Activated CD8-positive, alpha-beta T cell treated with anti-CD3 and anti-CD28 coated beads, Interleukin-2, amount 10 ng/mL, durations not matched to agents 7 days and 5 days (primary cell): ENCODE results near the gene GALNT6. TPM values are rescaled to one million over a fixed set of nuclear protein-coding genes. Genes with fewer than 3 reads are reported as not detected.

Experiments used
- ATAC-seq: fragments of 150-1000 bp; cut with Tn5 transposase; one replicate; pipeline ENCODE4 v1.10.0; 2021; ENCODE audit warnings: moderate library complexity
- CTCF ChIA-PET: fragments of 350-600 bp; sonication (Branson Sonifier 250); formaldehyde crosslinking; loops from one replicate; lab custom pipeline; 2021; ENCODE audit warnings: antibody characterized with exemption; lab: Charles Lee
- POLR2A ChIA-PET: fragments of 350-600 bp; sonication (Branson Sonifier 250); formaldehyde crosslinking; loops from one replicate; lab custom pipeline; 2021; ENCODE audit warnings: antibody characterized with exemption; lab: Charles Lee
- DNase-seq: peaks from one replicate; pipeline ENCODE4 v3.0.0-alpha.2; 2020
- H3K27ac Mint-ChIP-seq: one replicate; pipeline ENCODE4 v1.8.0; 2021; ENCODE audit warnings: mild to moderate bottlenecking, mixed read lengths
- H3K27me3 Mint-ChIP-seq: one replicate; pipeline ENCODE4 v1.8.0; 2021; ENCODE audit warnings: low read depth, mixed read lengths
- H3K36me3 Mint-ChIP-seq: one replicate; pipeline ENCODE4 v1.8.0; 2021; ENCODE audit warnings: low read depth, mixed read lengths
- H3K4me1 Mint-ChIP-seq: one replicate; pipeline ENCODE4 v1.8.0; 2021; ENCODE audit warnings: low read depth, mixed read lengths
- H3K4me3 Mint-ChIP-seq: one replicate; pipeline ENCODE4 v1.8.0; 2021; ENCODE audit warnings: mild to moderate bottlenecking, mixed read lengths
- H3K9me3 Mint-ChIP-seq: one replicate; pipeline ENCODE4 v1.8.0; 2022; ENCODE audit warnings: mixed read lengths; ENCODE audit not compliant: insufficient read depth
- total RNA-seq, 2 experiments: library from RNA; stranded (reverse); gene quantifications; one replicate each; pipeline ENCODE4 v1.2.3, GENCODE V29; 2021

GALNT6 gene
- total RNA-seq, 2 experiments from 2014 or later: 40.4 to 43.1 TPM

DNA sequence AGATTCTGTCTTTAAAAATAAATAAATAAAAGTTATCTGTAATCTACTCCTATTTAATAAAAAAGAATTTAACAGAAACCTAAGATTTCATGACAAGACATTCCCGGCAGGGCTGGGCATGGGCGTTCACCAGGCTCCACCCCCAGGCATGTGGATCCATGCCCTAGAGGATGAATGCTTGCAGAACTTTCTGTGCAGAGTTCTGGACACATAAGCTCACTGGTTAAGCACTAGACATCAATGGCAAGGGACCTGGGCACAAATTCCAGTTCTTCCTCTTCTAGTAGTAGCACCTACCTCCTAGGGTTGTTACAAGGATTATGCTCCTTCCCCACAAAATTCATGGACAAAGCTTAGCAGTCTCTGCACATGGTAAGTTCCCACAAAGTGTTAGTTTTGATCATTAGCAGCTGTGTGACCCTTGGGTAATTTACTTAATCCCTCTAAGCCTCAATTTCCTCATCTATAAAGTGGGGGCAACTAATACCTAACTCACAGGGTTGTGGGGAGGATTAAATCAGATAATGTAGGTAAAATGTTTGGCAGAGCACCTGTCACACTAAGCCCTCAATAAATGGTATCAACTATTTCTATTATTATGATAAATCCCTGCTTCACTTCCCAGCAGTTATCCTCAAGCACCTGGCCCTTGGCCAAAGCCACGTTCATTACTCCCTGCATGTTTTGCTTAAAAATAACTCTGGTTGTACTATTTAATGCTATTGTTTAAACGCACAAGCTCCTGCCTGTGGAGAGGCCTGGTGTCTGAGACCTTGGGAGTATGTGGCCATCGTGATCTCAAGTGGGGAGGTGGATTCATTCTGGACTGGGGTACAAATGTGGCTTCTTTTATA lies 9.8 kb downstream of the GALNT6 start:
- peaks cover 74% of the 10 kb centered on the region for H3K36me3 Mint-ChIP-seq
- ATAC-seq (no peak), DNase-seq (no peak)
- no peak overlapping the region for H3K4me3 Mint-ChIP-seq
- H3K9me3 Mint-ChIP-seq: no peaks in the 10 kb centered on the region
- H3K4me1 Mint-ChIP-seq: peaks cover 36% of the 10 kb centered on the region
- H3K27me3 Mint-ChIP-seq: no peaks in the 10 kb centered on the region
- H3K27ac Mint-ChIP-seq: no peak overlapping the region
- ChIA-PET CTCF (interaction anchor here (1.0 kb wide), 1 partner anchor 151 kb away, joined by 3 read pairs; no protein-coding TSS in a partner anchor), POLR2A (interaction anchor here (1.0 kb wide), 1 partner anchor 11 kb away, joined by 4 read pairs; no protein-coding TSS in a partner anchor)

DNA sequence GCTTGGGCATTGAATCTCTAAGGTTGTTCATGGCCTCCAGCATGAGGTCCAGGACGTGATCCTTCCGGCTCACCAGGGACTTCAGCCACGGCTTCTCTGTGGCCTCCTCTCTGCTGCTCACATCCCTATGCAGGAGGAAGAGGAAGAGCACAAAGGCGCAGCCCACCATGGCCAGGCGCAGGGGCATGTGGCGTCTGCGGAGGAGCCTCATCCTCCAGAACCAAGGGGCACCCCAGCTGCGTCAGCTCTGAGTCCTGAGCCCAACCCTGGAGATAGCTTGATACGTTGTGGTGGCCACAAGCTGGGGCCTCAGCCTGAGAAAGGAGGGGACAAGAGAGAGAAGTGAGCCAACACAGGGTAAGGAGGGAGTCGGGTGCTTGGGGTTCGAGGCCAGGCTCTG lies 11.6 kb downstream of the GALNT6 start:
- no peaks in the 10 kb centered on the region for H3K9me3 Mint-ChIP-seq
- ChIA-PET CTCF (no interaction called here), POLR2A (no interaction called here)
- H3K36me3 Mint-ChIP-seq: peaks cover 75% of the 10 kb centered on the region
- no peaks in the 10 kb centered on the region for H3K27me3 Mint-ChIP-seq
- no peak overlapping the region for H3K27ac Mint-ChIP-seq
- H3K4me3 Mint-ChIP-seq: no peak overlapping the region
- DNase-seq (no peak), ATAC-seq (no peak)
- peaks cover 34% of the 10 kb centered on the region for H3K4me1 Mint-ChIP-seq

DNA sequence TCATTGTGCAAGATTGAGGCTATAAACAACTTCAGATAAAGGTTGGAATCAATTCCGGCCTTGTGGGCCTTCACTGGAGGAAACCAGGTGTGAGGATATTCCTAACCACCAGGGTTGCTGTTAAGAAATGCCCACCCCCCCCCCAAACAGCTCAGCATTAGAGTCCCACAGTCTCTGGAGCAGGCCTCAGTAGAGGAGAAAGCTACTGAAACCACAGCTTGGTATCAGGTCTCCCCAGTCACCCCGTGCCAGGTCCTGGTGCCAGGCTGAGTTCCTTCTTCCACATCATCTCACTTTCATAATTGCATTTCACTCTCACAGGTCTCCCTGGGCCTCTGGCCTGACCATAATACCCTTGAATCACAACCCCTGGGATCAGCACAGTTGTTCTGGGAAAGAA lies 12.5 kb downstream of the GALNT6 start:
- Mint-ChIP-seq H3K36me3 (peaks cover 75% of the 10 kb centered on the region), H3K27me3 (no peaks in the 10 kb centered on the region), H3K9me3 (no peaks in the 10 kb centered on the region), H3K4me1 (peaks cover 33% of the 10 kb centered on the region), H3K4me3 (no peak overlapping the region), H3K27ac (peak overlapping the region; percentile 43)
- no peak for DNase-seq
- ATAC-seq: no peak
- ChIA-PET CTCF (interaction anchor here (0.9 to 2.0 kb wide), 2 partner anchors 10 to 11 kb away, joined by 3 to 5 read pairs; no protein-coding TSS in a partner anchor), POLR2A (interaction anchor here (0.6 kb wide), 1 partner anchor 356 kb away, joined by 3 read pairs; no protein-coding TSS in a partner anchor)

DNA sequence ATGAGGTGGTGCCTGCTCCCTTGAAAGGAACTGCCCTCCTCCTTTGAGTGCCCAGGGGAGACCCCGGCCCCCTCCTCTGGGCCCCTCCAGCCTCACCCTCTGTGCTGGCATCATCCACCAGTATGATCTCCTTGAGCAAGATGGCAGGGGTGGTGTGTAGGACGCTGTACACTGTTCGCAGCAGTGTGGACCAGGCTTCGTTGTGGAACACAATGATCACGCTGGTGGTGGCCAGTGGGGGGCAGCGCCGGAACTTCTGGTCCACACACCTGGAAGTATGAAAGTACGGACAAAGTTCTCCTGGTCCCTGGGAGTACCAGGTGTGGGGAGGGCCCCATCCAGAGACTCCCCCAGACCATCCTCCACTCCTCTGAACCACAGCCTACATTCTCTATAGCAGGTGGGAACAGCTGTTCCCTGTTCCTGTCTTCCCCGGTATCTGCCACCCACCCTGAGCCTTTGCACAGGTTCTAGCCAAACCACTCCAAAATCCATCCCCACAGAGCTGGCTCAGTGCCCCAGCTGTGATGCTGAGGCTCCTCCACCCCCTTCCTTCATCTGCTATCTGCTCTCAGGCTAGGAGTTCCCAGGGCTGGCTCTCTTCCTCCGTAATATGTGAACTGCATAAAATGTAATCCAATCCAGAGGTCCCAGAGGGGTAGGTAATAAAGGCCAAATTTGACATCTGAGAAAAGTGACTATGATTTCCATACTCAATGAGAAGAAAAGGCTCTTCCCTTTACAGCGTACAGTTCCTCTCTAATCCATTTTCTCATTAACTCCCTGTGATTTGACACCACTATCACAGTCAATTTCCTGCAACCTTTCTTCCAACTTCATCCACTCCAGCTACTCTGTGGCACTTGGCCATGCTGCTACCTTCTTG lies 13.9 kb downstream of the GALNT6 start:
- peaks cover 29% of the 10 kb centered on the region for H3K4me1 Mint-ChIP-seq
- no peak overlapping the region for H3K4me3 Mint-ChIP-seq
- ChIA-PET CTCF (interaction anchor here (2.0 kb wide), 1 partner anchor 8 kb away, joined by 5 read pairs; no protein-coding TSS in a partner anchor), POLR2A (interaction anchor here (0.8 kb wide), 1 partner anchor 22 kb away, joined by 3 read pairs; no protein-coding TSS in a partner anchor)
- no peak overlapping the region for H3K27ac Mint-ChIP-seq
- ATAC-seq (no peak), DNase-seq (no peak)
- H3K36me3 Mint-ChIP-seq: peaks cover 77% of the 10 kb centered on the region
- no peaks in the 10 kb centered on the region for H3K27me3 Mint-ChIP-seq
- H3K9me3 Mint-ChIP-seq: no peaks in the 10 kb centered on the region

DNA sequence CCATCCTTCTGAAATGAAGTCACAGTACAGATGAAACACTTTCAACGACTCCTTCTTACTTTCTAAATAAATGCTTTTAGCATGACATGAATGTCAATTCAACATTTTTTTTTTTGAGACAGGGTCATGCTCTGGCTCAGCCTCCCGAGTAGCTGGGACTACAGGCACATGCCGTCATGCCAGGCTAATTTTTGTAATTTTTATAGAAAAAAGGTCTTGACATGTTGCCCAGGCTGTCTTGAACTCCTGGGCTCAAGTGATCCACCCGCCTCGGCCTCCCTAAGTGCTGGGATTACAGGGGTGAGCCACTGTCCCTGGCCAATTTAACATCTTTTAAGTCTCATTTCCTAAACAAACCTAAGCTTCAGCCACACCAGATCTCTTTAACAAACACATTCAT lies 16.4 kb downstream of the GALNT6 start:
- H3K4me3 Mint-ChIP-seq: no peak overlapping the region
- DNase-seq: no peak
- no peaks in the 10 kb centered on the region for H3K27me3 Mint-ChIP-seq
- H3K4me1 Mint-ChIP-seq: peaks cover 45% of the 10 kb centered on the region
- H3K9me3 Mint-ChIP-seq: no peaks in the 10 kb centered on the region
- POLR2A ChIA-PET: no interaction called here
- ATAC-seq: no peak
- H3K27ac Mint-ChIP-seq: peak overlapping the region; percentile 5
- H3K36me3 Mint-ChIP-seq: peaks cover 79% of the 10 kb centered on the region
- CTCF ChIA-PET: interaction anchor here (0.9 to 2.0 kb wide), 2 partner anchors 9 to 24 kb away, joined by 4 to 5 read pairs; no protein-coding TSS in a partner anchor

DNA sequence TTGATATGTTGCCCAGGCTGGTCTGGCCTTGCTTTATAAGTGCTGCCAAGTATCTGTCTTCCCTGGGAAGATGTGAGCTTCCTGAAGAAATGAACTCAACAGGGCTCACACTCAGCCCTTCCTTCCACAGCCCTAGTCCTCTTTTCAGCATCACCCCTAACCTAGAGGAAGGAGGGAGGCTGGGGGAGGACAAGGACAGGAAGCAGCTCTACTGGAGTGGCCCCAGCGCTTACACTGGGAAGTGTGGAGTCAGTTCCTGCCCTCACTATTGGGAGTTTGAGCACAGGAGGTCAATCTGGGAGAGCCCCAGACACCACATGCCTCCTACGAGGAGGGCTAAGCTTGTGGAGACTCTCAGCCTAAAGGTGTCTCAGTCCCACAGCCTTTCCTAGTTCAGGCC lies 16.8 kb downstream of the GALNT6 start:
- no peak for DNase-seq
- POLR2A ChIA-PET: no interaction called here
- ATAC-seq: no peak
- CTCF ChIA-PET: interaction anchor here (1.5 to 2.0 kb wide), 2 partner anchors 9 to 24 kb away, joined by 3 to 5 read pairs; no protein-coding TSS in a partner anchor
- Mint-ChIP-seq H3K27me3 (no peaks in the 10 kb centered on the region), H3K4me1 (peaks cover 50% of the 10 kb centered on the region), H3K27ac (peak overlapping the region; percentile 5), H3K4me3 (no peak overlapping the region), H3K36me3 (peaks cover 79% of the 10 kb centered on the region), H3K9me3 (no peaks in the 10 kb centered on the region)

DNA sequence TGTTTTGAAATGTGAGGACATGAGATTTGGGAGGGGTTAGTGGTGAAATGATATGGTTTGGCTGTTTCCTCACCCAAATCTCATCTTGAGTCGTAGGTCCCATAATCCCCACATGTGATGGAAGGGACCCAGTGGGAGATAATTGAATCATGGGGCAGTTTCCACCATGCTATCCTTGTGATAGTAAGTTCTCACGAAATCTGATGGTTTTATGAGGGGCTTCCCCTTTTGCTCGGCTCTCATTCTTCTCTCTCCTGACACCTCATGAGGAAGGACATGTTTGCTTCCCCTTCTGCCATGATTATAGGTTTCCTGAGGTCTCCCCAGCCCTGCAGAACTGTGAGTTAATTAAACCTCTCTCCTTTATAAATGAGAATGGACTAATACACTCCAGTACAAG lies 18.0 kb downstream of the GALNT6 start:
- Mint-ChIP-seq H3K4me1 (peaks cover 58% of the 10 kb centered on the region), H3K9me3 (no peaks in the 10 kb centered on the region), H3K4me3 (no peak overlapping the region), H3K27me3 (no peaks in the 10 kb centered on the region), H3K36me3 (peaks cover 80% of the 10 kb centered on the region), H3K27ac (peak overlapping the region; percentile 14)
- ChIA-PET POLR2A (interaction anchor here (0.7 kb wide), 1 partner anchor 14 kb away, joined by 3 read pairs; no protein-coding TSS in a partner anchor), CTCF (interaction anchor here (0.8 to 2.0 kb wide), 4 partner anchors 10 to 120 kb away, joined by 3 to 8 read pairs (median 4); no protein-coding TSS in a partner anchor)
- DNase-seq (no peak), ATAC-seq (no peak)

DNA sequence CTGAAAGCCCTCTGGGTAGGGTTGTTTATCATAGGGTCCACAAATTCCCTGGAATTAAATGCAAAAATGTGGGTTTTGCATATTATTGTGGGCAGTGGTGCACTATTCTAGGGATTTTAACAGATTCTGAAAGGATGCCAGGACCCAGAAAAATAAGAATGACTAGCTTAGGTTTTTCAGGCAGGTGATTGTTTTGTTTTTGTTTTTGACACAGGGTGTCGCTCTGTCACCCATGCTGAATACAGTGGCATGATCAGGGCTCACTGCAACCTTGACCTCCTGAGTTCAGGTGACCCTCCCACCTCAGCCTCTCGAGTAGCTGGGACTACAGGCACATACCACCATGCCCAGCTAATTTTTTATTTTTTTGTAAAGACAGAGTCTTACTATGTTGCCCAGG lies 19.2 kb downstream of the GALNT6 start:
- Mint-ChIP-seq H3K27ac (no peak overlapping the region), H3K36me3 (peaks cover 78% of the 10 kb centered on the region), H3K9me3 (no peaks in the 10 kb centered on the region), H3K27me3 (no peaks in the 10 kb centered on the region), H3K4me1 (peaks cover 67% of the 10 kb centered on the region), H3K4me3 (no peak overlapping the region)
- CTCF ChIA-PET: interaction anchor here (1.2 to 1.7 kb wide), 3 partner anchors 18 to 49 kb away, joined by 3 to 12 read pairs (median 8); no protein-coding TSS in a partner anchor
- POLR2A ChIA-PET: interaction anchor here (0.7 kb wide), 2 partner anchors 8 to 353 kb away, joined by 3 read pairs; no protein-coding TSS in a partner anchor
- DNase-seq (no peak), ATAC-seq (no peak)

DNA sequence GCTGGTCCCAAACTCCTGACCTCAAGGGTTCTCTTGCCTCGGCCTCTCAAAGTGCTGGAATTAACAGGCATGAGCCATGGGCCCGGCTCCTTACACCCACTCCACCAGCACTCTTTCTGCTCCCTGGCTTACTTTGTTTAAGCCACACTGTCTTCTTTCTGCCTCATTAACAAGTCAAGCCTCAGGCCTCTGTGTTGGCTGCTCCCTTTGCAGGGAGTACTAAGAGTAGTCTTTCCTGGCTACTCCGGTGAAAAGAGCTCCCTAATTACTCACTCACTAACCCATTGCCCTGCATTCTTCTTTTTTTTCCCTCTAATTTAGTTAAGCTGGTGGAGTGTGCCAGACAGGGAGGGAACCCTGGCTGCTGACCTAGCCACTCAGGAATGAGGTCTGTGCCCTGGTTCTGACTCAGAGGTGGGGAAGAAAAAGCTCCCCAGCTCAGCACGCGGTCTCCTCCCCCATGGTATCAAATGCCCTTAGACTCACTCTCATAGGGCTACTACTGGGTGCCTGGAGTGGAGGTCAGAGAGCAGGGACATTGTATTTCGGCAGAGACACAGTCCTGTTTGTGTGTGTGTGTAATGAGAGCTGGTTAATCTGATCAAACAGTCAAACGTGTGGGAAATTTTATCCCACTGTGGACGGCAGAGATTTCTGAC lies 19.8 kb downstream of the GALNT6 start:
- DNase-seq: no peak
- H3K27me3 Mint-ChIP-seq: no peaks in the 10 kb centered on the region
- H3K27ac Mint-ChIP-seq: peak overlapping the region; percentile 43
- ATAC-seq: no peak
- peaks cover 75% of the 10 kb centered on the region for H3K36me3 Mint-ChIP-seq
- CTCF ChIA-PET: interaction anchor here (1.2 to 1.7 kb wide), 3 partner anchors 18 to 50 kb away, joined by 3 to 12 read pairs (median 8); no protein-coding TSS in a partner anchor
- H3K4me1 Mint-ChIP-seq: peaks cover 67% of the 10 kb centered on the region
- no peaks in the 10 kb centered on the region for H3K9me3 Mint-ChIP-seq
- no peak overlapping the region for H3K4me3 Mint-ChIP-seq
- POLR2A ChIA-PET: interaction anchor here (0.7 kb wide), 1 partner anchor 9 kb away, joined by 3 read pairs; no protein-coding TSS in a partner anchor

DNA sequence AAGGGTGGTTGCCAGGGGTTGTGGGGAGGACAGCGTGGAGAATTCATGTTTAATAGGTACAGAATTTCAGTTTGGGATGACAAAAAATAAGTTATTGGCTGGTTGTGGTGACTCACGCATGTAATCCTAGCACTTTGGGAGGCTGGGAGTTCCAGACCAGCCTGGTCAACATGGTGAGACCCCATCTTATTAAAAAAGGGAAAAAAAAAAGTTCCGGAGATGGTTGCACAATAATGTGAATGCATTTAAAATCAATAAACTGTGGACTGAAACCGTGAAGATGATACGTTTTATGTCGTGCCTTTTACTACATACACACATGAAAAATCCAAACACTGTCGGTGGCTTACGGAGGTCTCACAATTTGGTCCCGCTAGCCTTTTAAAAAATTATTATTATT lies 20.5 kb downstream of the GALNT6 start:
- peaks cover 82% of the 10 kb centered on the region for H3K36me3 Mint-ChIP-seq
- ChIA-PET CTCF (interaction anchor here (1.2 kb wide), 1 partner anchor 25 kb away, joined by 3 read pairs; no protein-coding TSS in a partner anchor), POLR2A (no interaction called here)
- H3K27ac Mint-ChIP-seq: no peak overlapping the region
- no peak for ATAC-seq
- no peaks in the 10 kb centered on the region for H3K9me3 Mint-ChIP-seq
- no peak for DNase-seq
- no peaks in the 10 kb centered on the region for H3K27me3 Mint-ChIP-seq
- no peak overlapping the region for H3K4me3 Mint-ChIP-seq
- peaks cover 67% of the 10 kb centered on the region for H3K4me1 Mint-ChIP-seq
